ENCODE data around the gene MFRP. TPM values are rescaled to one million over a fixed set of nuclear protein-coding genes. Genes with fewer than 3 reads are reported as not detected.

The MFRP gene
- total and polyA plus RNA-seq, 9 of the 15 experiments (the other 6 are each of a cell fraction or from before 2014, with no cell fraction given), result not detected

- TF ChIP-seq, protein P1, sequence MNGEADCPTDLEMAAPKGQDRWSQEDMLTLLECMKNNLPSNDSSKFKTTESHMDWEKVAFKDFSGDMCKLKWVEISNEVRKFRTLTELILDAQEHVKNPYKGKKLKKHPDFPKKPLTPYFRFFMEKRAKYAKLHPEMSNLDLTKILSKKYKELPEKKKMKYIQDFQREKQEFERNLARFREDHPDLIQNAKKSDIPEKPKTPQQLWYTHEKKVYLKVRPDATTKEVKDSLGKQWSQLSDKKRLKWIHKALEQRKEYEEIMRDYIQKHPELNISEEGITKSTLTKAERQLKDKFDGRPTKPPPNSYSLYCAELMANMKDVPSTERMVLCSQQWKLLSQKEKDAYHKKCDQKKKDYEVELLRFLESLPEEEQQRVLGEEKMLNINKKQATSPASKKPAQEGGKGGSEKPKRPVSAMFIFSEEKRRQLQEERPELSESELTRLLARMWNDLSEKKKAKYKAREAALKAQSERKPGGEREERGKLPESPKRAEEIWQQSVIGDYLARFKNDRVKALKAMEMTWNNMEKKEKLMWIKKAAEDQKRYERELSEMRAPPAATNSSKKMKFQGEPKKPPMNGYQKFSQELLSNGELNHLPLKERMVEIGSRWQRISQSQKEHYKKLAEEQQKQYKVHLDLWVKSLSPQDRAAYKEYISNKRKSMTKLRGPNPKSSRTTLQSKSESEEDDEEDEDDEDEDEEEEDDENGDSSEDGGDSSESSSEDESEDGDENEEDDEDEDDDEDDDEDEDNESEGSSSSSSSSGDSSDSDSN (IDR thresholded peaks at IDR 0.05; ENCODE audit: borderline replicate concordance in 1 of 2, low read depth in 2 of 2, low read length in 2 of 2), result no peak
- TF ChIP-seq ZNF239 (CRISPR knock-in tag; IDR thresholded peaks at IDR 0.05) (no peak), HOMEZ (CRISPR knock-in tag; IDR thresholded peaks at IDR 0.05) (no peak), L3MBTL2 (IDR thresholded peaks at IDR 0.05) (peak; percentile 14; the same call in 1 of the 2 replicates), NFRKB (IDR thresholded peaks at IDR 0.05; ENCODE audit: low read depth) (no peak), SMARCE1 (IDR thresholded peaks at IDR 0.05) (no peak), BHLHE40 (IDR thresholded peaks at IDR 0.05; ENCODE audit: low read length) (peak; percentile 31; the same call in 1 of the 2 replicates), NR2F6 (CRISPR knock-in tag; IDR thresholded peaks at IDR 0.05) (no peak), BACH1 (tag; IDR thresholded peaks at IDR 0.05) (no peak), MXI1 (IDR thresholded peaks at IDR 0.05; ENCODE audit: low read depth, low read length) (no peak), ZFPM2 (CRISPR knock-in tag; IDR thresholded peaks at IDR 0.05) (no peak), PKNOX1 (IDR thresholded peaks at IDR 0.05) (peak; percentile 33; the same call in 1 of the 2 replicates), HDAC2 (IDR thresholded peaks at IDR 0.05) (no peak), TAF7 (tag; IDR thresholded peaks at IDR 0.05) (no peak), ILK (tag; IDR thresholded peaks at IDR 0.05; ENCODE audit: borderline replicate concordance, low read depth) (no peak), ZNF76 (CRISPR knock-in tag; IDR thresholded peaks at IDR 0.05; ENCODE audit: borderline replicate concordance) (no peak), ZSCAN32 (CRISPR knock-in tag; IDR thresholded peaks at IDR 0.05) (no peak), HNRNPH1 (optimal IDR thresholded peaks at IDR 0.05; ENCODE audit: low read depth, low read length) (no peak), SPI1 (IDR thresholded peaks at IDR 0.05; ENCODE audit: borderline replicate concordance, low read depth, low read length) (peak; percentile 45; the same call in 1 of the 2 replicates), CAMTA2 (CRISPR knock-in tag; conservative IDR thresholded peaks at IDR 0.05) (no peak)
- TF ChIP-seq, protein P2, sequence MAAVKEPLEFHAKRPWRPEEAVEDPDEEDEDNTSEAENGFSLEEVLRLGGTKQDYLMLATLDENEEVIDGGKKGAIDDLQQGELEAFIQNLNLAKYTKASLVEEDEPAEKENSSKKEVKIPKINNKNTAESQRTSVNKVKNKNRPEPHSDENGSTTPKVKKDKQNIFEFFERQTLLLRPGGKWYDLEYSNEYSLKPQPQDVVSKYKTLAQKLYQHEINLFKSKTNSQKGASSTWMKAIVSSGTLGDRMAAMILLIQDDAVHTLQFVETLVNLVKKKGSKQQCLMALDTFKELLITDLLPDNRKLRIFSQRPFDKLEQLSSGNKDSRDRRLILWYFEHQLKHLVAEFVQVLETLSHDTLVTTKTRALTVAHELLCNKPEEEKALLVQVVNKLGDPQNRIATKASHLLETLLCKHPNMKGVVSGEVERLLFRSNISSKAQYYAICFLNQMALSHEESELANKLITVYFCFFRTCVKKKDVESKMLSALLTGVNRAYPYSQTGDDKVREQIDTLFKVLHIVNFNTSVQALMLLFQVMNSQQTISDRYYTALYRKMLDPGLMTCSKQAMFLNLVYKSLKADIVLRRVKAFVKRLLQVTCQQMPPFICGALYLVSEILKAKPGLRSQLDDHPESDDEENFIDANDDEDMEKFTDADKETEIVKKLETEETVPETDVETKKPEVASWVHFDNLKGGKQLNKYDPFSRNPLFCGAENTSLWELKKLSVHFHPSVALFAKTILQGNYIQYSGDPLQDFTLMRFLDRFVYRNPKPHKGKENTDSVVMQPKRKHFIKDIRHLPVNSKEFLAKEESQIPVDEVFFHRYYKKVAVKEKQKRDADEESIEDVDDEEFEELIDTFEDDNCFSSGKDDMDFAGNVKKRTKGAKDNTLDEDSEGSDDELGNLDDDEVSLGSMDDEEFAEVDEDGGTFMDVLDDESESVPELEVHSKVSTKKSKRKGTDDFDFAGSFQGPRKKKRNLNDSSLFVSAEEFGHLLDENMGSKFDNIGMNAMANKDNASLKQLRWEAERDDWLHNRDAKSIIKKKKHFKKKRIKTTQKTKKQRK (IDR thresholded peaks at IDR 0.05; ENCODE audit: borderline replicate concordance, low read depth, low read length), result no peak
Observed at GRCh38 chr11:119377112-119377901, 30.8 kb upstream of the MFRP start (continued).

Measured in K562 (cell line).